PC-3 (cell line): Measurements from ENCODE around the gene EDAR. TPM values are rescaled to one million over a fixed set of nuclear protein-coding genes. Genes with fewer than 3 reads are reported as not detected.

ENCODE experiments used
- ATAC-seq: fragments of 200-7000 bp; cut with Tn5 transposase; 2 replicates; pipeline ENCODE4 v1.9.1; 2020; ENCODE audit warnings: mild to moderate bottlenecking, moderate library complexity
- BruUV-seq: library from RNA; stranded (reverse); fragments of 400-500 nt; replicated peaks from 2 replicates; lab custom pipeline; 2021; lab: Mats Ljungman, UMichigan
- CTCF ChIA-PET: fragments of 300-600 bp; sonication (Branson Sonifier 250); formaldehyde crosslinking; loops from one replicate; lab custom pipeline; 2022; ENCODE audit warnings: antibody characterized with exemption; lab: Charles Lee
- POLR2A ChIA-PET: fragments of 300-600 bp; sonication (Branson Sonifier 250); formaldehyde crosslinking; loops from one replicate; lab custom pipeline; 2022; ENCODE audit warnings: antibody characterized with exemption; ENCODE audit not compliant: unreplicated experiment; lab: Charles Lee
- DNase-seq: peaks from one replicate; pipeline ENCODE4 v3.0.0-alpha.2; 2015
- H2AFZ ChIP-seq: fragments of 300-600 bp; sonication (generic); 2 replicates; pipeline ENCODE4 v1.6.0; 2016; ENCODE audit warnings: antibody characterized with exemption, low read length
- H3F3A ChIP-seq: fragments of 300-600 bp; sonication (generic); one replicate; pipeline ENCODE4 v1.6.0; 2017; ENCODE audit warnings: antibody characterized with exemption, low read length, control low read depth, mild to moderate bottlenecking; ENCODE audit not compliant: unreplicated experiment
- H3K27ac ChIP-seq: fragments of 300-600 bp; sonication (generic); 2 replicates; pipeline ENCODE4 v1.5.1; 2016; ENCODE audit warnings: mild to moderate bottlenecking, low read length
- H3K27me3 ChIP-seq: fragments of 300-600 bp; sonication (generic); 2 replicates; pipeline ENCODE4 v1.6.1; 2016; ENCODE audit warnings: low read length, mixed read lengths
- H3K36me3 ChIP-seq: fragments of 300-600 bp; sonication (generic); 2 replicates; pipeline ENCODE4 v1.6.1; 2016; ENCODE audit warnings: low read depth, mixed run types, low read length, mixed read lengths
- H3K4me1 ChIP-seq: fragments of 300-600 bp; sonication (generic); 2 replicates; pipeline ENCODE4 v1.5.1; 2016; ENCODE audit warnings: low read length; ENCODE audit not compliant: insufficient read depth
- H3K4me2 ChIP-seq: fragments of 300-600 bp; sonication (generic); 2 replicates; pipeline ENCODE4 v1.6.0; 2016; ENCODE audit warnings: low read length
- H3K4me3 ChIP-seq: fragments of 300-600 bp; sonication (generic); 2 replicates; pipeline ENCODE4 v1.5.1; 2016; ENCODE audit warnings: mild to moderate bottlenecking, low read length, mixed read lengths
- H3K79me2 ChIP-seq: fragments of 300-600 bp; sonication (generic); 2 replicates; pipeline ENCODE4 v1.6.1; 2017; ENCODE audit warnings: low read length, mixed read lengths
- H3K9ac ChIP-seq: fragments of 300-600 bp; sonication (generic); 2 replicates; pipeline ENCODE4 v1.6.0; 2016; ENCODE audit warnings: mild to moderate bottlenecking, low read length
- H3K9me2 ChIP-seq: fragments of 300-600 bp; sonication (generic); replicated peaks from 2 replicates; pipeline ENCODE4 v1.6.1; 2016; ENCODE audit warnings: mixed run types, low read length, mixed read lengths
- H3K9me3 ChIP-seq: fragments of 300-600 bp; sonication (generic); 2 replicates; pipeline ENCODE4 v1.6.1; 2016; ENCODE audit warnings: low read length, mixed read lengths
- H4K20me1 ChIP-seq: fragments of 300-600 bp; sonication (generic); 2 replicates; pipeline ENCODE4 v1.6.1; 2016; ENCODE audit warnings: low read length, mixed read lengths
- EZH2 ChIP-seq: fragments of 300-600 bp; sonication (generic); IDR thresholded peaks from one replicate; pipeline ENCODE4 v1.6.1; 2017; ENCODE audit warnings: antibody characterized with exemption, mild to moderate bottlenecking, low read length; ENCODE audit not compliant: unreplicated experiment
- EZH2phosphoT487 ChIP-seq: fragments of 300-600 bp; sonication (generic); IDR thresholded peaks from 2 replicates; pipeline ENCODE4 v1.6.1; 2018; ENCODE audit warnings: mild to moderate bottlenecking, antibody characterized with exemption, low read length, borderline replicate concordance
- intact Hi-C: fragments of 100-400 bp; cut with micrococcal nuclease; formaldehyde crosslinking; loops from 2 replicates; pipeline ENCODE4 v1.9.0; 2023
- total RNA-seq: library from RNA; depleted of rRNA; stranded (reverse); fragments of >200 nt; gene quantifications from 2 replicates; pipeline ENCODE4 v1.2.3, GENCODE V29; 2014
- TF ChIP-seq, protein P1 (sequence below): fragments of 300-600 bp; sonication (generic); conservative IDR thresholded peaks from 2 replicates; pipeline ENCODE4 v1.5.1; 2017; ENCODE audit warnings: antibody characterized with exemption, low read depth, mild to moderate bottlenecking, low read length

Gene EDAR
- total RNA-seq, 1 experiment from 2014 or later: 0.04 TPM

DNA sequence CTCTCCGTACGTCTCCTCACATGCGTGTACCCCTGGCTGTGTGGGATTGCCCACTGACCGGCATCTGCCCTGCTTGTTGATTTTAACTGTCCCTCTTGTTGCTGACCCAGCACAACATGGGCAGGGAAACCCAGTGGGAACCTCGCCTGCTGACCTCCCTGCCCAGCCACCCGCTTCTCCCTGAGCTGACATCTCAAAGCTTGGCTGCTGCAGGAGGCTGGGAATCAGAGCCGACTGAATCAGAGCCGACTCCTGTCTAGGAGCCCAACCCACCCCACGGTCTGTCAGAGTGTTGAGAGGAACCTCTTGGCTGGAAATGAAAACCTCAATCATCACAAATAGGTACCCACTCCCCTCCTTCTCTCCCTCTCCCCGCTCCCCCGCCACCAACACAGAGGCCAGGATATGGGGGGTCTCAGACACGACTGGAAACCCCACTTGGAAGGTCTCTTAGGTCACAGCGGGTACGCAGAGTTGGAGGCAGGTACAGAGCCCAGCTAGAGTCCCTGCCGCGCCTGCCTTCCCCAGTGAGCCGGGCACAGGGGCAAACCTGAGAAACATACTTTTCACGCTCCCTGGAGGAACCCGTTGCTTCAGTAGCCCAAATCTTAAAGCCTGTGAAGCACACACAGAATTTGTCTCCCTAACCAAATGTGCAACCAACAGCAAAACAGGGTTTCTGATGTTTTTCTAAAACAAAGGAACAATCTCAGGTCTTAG is 784 bp downstream of the EDAR start:
- H3K4me1 ChIP-seq: no peaks in the 10 kb centered on the region; the same call in 1 of the 2 replicates
- CTCF ChIA-PET: no interaction called here
- POLR2A ChIA-PET: no interaction called here
- H3F3A ChIP-seq: no peaks in the 10 kb centered on the region
- DNase-seq (no peak), ATAC-seq (no peak)
- no peaks in the 10 kb centered on the region for H4K20me1 ChIP-seq
- no peaks in the 10 kb centered on the region for H3K9me2 ChIP-seq
- no peak overlapping the region for H3K27ac ChIP-seq
- no peaks in the 10 kb centered on the region for H3K9me3 ChIP-seq
- H3K4me2 ChIP-seq: peak overlapping the region; percentile 77; the same call in 1 of the 2 replicates
- H3K4me3 ChIP-seq: no peak overlapping the region
- H3K36me3 ChIP-seq: no peaks in the 10 kb centered on the region
- intact Hi-C loops: no loop called here
- TF ChIP-seq EZH2 (no peak), EZH2phosphoT487 (no peak)
- TF ChIP-seq, protein P1, sequence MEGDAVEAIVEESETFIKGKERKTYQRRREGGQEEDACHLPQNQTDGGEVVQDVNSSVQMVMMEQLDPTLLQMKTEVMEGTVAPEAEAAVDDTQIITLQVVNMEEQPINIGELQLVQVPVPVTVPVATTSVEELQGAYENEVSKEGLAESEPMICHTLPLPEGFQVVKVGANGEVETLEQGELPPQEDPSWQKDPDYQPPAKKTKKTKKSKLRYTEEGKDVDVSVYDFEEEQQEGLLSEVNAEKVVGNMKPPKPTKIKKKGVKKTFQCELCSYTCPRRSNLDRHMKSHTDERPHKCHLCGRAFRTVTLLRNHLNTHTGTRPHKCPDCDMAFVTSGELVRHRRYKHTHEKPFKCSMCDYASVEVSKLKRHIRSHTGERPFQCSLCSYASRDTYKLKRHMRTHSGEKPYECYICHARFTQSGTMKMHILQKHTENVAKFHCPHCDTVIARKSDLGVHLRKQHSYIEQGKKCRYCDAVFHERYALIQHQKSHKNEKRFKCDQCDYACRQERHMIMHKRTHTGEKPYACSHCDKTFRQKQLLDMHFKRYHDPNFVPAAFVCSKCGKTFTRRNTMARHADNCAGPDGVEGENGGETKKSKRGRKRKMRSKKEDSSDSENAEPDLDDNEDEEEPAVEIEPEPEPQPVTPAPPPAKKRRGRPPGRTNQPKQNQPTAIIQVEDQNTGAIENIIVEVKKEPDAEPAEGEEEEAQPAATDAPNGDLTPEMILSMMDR: no peak
- H3K9ac ChIP-seq: no peak overlapping the region
- peak overlapping the region; percentile 57; the same call in 1 of the 2 replicates for H2AFZ ChIP-seq
- no peaks in the 10 kb centered on the region for H3K27me3 ChIP-seq
- H3K79me2 ChIP-seq: no peaks in the 10 kb centered on the region
- BruUV-seq: no TSS peak

DNA sequence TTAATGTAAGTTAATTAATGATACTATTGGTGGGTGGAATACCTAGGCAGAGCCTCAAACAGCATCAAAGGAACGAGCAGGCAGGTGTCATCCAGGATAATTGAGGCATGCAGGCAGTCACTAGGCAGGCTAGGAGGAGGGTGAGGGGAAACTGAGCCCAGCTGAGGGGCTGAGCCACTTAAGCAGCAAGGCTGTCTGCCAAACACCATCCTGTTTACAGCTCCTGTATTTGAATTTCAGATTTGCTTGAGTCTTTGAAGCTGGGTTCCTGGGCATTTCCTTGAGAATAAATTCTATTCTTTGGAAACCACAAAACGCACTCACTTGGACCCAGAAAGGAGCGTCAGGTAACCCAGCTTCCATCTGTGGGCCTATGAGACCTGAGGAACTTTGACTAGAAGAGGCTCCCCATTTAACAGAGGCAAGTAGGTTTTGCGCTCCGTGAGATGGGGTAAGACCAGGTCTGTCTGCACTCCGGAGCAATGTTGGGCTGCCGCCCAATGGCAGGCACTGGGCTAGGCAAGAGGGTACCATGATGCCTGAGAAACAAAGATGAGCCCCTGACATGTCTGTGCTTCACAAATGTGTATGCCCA is 2.0 kb downstream of the EDAR start:
- no peaks in the 10 kb centered on the region for H3K9me3 ChIP-seq
- intact Hi-C loops: no loop called here
- no peak for TF ChIP-seq EZH2phosphoT487
- no peak for TF ChIP-seq EZH2
- TF ChIP-seq, protein P1: no peak
- ATAC-seq (no peak), DNase-seq (no peak)
- no peaks in the 10 kb centered on the region for H3K79me2 ChIP-seq
- no peak overlapping the region for H3K9ac ChIP-seq
- no peak overlapping the region for H2AFZ ChIP-seq
- ChIA-PET CTCF (no interaction called here), POLR2A (no interaction called here)
- BruUV-seq: no TSS peak
- H3K36me3 ChIP-seq: no peaks in the 10 kb centered on the region
- H3K4me1 ChIP-seq: peaks cover 7% of the 10 kb centered on the region
- no peak overlapping the region for H3K4me2 ChIP-seq
- no peak overlapping the region for H3K4me3 ChIP-seq
- H3F3A ChIP-seq: no peaks in the 10 kb centered on the region
- no peaks in the 10 kb centered on the region for H3K9me2 ChIP-seq
- H3K27me3 ChIP-seq: no peaks in the 10 kb centered on the region
- no peaks in the 10 kb centered on the region for H4K20me1 ChIP-seq
- H3K27ac ChIP-seq: no peak overlapping the region

DNA sequence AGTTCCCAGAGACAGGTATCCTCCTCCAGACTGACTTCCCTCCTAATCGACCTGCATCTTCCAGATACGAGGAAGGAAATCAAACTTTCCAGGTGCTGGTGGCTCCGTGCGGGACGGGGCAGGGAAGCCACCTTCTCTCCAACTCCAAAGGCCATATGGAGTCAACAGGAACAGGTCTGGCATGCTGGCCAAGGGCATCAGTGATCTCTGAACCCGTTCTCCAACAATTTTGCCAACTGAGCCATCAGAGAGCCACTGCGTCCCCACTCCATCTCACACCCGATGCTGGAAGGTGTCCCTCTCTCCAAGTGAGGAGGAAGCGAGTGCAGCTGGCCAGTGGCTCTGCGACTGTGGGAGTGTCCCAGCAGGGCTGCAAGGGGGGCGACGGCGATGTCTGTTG is 5.4 kb downstream of the EDAR start:
- no peaks in the 10 kb centered on the region for H3F3A ChIP-seq
- CTCF ChIA-PET: no interaction called here
- no peaks in the 10 kb centered on the region for H3K36me3 ChIP-seq
- no peak for DNase-seq
- no peaks in the 10 kb centered on the region for H3K79me2 ChIP-seq
- POLR2A ChIA-PET: no interaction called here
- intact Hi-C loops: no loop called here
- H3K27ac ChIP-seq: no peak overlapping the region
- H3K27me3 ChIP-seq: no peaks in the 10 kb centered on the region
- ATAC-seq: no peak
- no peaks in the 10 kb centered on the region for H4K20me1 ChIP-seq
- no peaks in the 10 kb centered on the region for H3K9me3 ChIP-seq
- H3K9me2 ChIP-seq: no peaks in the 10 kb centered on the region
- BruUV-seq: no TSS peak
- H2AFZ ChIP-seq: no peak overlapping the region
- H3K4me3 ChIP-seq: no peak overlapping the region
- H3K9ac ChIP-seq: no peak overlapping the region
- peaks cover 8% of the 10 kb centered on the region for H3K4me1 ChIP-seq
- H3K4me2 ChIP-seq: no peak overlapping the region
- TF ChIP-seq EZH2phosphoT487: no peak
- TF ChIP-seq, protein P1: no peak
